Heart right ventricle (tissue), 16 donors: ENCODE results near the gene KIAA0825. TPM values are rescaled to one million over a fixed set of nuclear protein-coding genes. Genes with fewer than 3 reads are reported as not detected.

Source experiments
- ATAC-seq, 8 donors: fragments of 200-7000 bp; cut with Tn5 transposase; one replicate each; pipeline ENCODE4 v1.9.1; 2020; ENCODE audit warnings: mild to moderate bottlenecking in 8 of 8, moderate library complexity in 8 of 8, moderate number of reproducible peaks in 1 of 8
- DNase-seq, 2 donors: peaks; one replicate each; pipeline ENCODE4 v3.0.0-alpha.2; 2020
- H3K27ac ChIP-seq, 10 donors: fragments of 200-600 bp; sonication (generic) in 2 of 10; one replicate each; pipeline versions ENCODE4 v1.5.0 to v1.8.0; 2020 to 2022; ENCODE audit warnings: mild to moderate bottlenecking in 3 of 10
- H3K27me3 ChIP-seq, 7 donors: fragments of 200-600 bp; one replicate each; pipeline ENCODE4 v1.8.0; 2021 to 2022; ENCODE audit warnings: mild to moderate bottlenecking in 2 of 7
- H3K36me3 ChIP-seq, 9 donors: fragments of 200-600 bp; sonication (generic) in 1 of 9; one replicate each; pipeline versions ENCODE4 v1.5.0 to v1.8.0; 2020 to 2022; ENCODE audit warnings: mild to moderate bottlenecking in 2 of 9
- H3K4me1 ChIP-seq, 9 donors: fragments of 200-600 bp; sonication (generic) in 1 of 9; one replicate each; pipeline versions ENCODE4 v1.5.0 to v1.8.0; 2020 to 2022; ENCODE audit warnings: mild to moderate bottlenecking in 4 of 9
- H3K4me3 ChIP-seq, 10 donors: fragments of 200-600 bp; sonication (generic) in 2 of 10; one replicate each; pipeline versions ENCODE4 v1.5.0 to v1.8.0; 2020 to 2022; ENCODE audit warnings: mild to moderate bottlenecking in 7 of 10, moderate library complexity in 2 of 10
- H3K9me3 ChIP-seq, 11 donors: fragments of 200-600 bp in 10 of 11; sonication (generic) in 2 of 11; one replicate each; pipeline versions ENCODE4 v1.5.0 to v1.8.0; 2013 to 2022; ENCODE audit warnings: mild to moderate bottlenecking in 2 of 11, control low read depth in 1 of 11, moderate library complexity in 1 of 11
- CTCF ChIP-seq, 9 donors: fragments of 200-600 bp; sonication (generic) in 2 of 9; IDR thresholded peaks; one replicate each; pipeline versions ENCODE4 v1.5.0 to v1.8.0; 2021 to 2022; ENCODE audit warnings: antibody characterized with exemption in 9 of 9, mild to moderate bottlenecking in 5 of 9, moderate library complexity in 1 of 9
- WGBS, 2 donors: extraction: QIAGEN DNeasy Blood & Tissue Kit; methylation state at CpG; one replicate each; pipeline ENCODE4 v1.1.7; 2013; ENCODE audit warnings: inconsistent platforms in 1 of 2; 5-methylcytosine and 5-hydroxymethylcytosine counted together
- intact Hi-C, 10 donors: fragments of 100-400 bp; cut with DNase I; formaldehyde crosslinking; loops; one replicate each; pipeline versions ENCODE4 v1.11.1 to v1.14.2; 2022
- polyA plus RNA-seq, 2 donors: library from polyadenylated mRNA; stranded (reverse); fragments of 200-250 nt; gene quantifications; one replicate each; pipeline ENCODE4 v1.2.3, GENCODE V29; 2013
- total RNA-seq, 10 donors: library from RNA; stranded (reverse); fragmentation: NEBNext Ultra II Directional in 3 of 10; extraction: Animal tissue kit (Norgen Biotek cat#: 25700) in 3 of 10; gene quantifications; one replicate each; pipeline versions ENCODE4 v1.2.1 to v1.2.4, GENCODE V29; 2021 to 2023
- donor health status: Arrhythmogenic right ventricular cardiomyopathy.
- donor health status: ischemic (EF 13 %, LVEDD 7.1; RV severe dilation, severe dysfunction).
- donor health status: healthy with polysubstance abuse.
- donor health status: DM: no; HTN: yes; CAD: no.
- donor health status: DM: no; HTN: no; CAD: no.
- donor health status: ischemic (EF 25% LVEDD 6.9; RV normal size, moderate dysfunction).
- donor health status: ischemic (EF 25% LVEDD 5.7; RV mildly dilated, moderate dysfunction).
- donor health status: healthy.
- donor health status: DM: yes; HTN: yes; CAD: no.
- donor health status: Ischemic cardiomyopathy.
- donor health status: ischemic (EF 35%, LVEDD 5.7; RV mildly dilated, moderate dysfunction).
- donor health status: nonischemic (EF 11% LVEDD 7.7; RV severe dilation, severe dysfunction).
- donor health status: DM: yes; HTN: yes; CAD: no.
- donor health status: PGD.
- donor health status: ischemic (EF 29% LVEDD 5.4; RV normal size, mild dysfunction).
- donor health status: nonischemic (EF 23%, LVEDD 6.1; RV moderate dilation, normal function).

KIAA0825 gene
- total and polyA plus RNA-seq, 12 donors = 0.36 to 3.5 (median 2.4) TPM

GRCh38 chr5:94420885-94421284, 197.5 kb downstream of the KIAA0825 start:
- ATAC-seq (no peak), DNase-seq (no peak)
- H3K36me3 ChIP-seq = no peaks in the 10 kb centered on the region
- TF ChIP-seq CTCF (IDR thresholded peaks at IDR 0.05) = no peak
- H3K27me3 ChIP-seq = no peaks in the 10 kb centered on the region
- peaks cover 0 to 20% (median 0%) of the 10 kb centered on the region in 9 donors for H3K4me1 ChIP-seq
- intact Hi-C loops = loop anchor here in 1 of 10 donors (1.0 kb wide), 1 partner anchor 20 kb away; no protein-coding TSS in a partner anchor
- H3K9me3 ChIP-seq = no peaks in the 10 kb centered on the region
- no peak overlapping the region for H3K4me3 ChIP-seq
- 69 to 77% methylated on average over 2 of the region's 2 CpGs for WGBS, 2 donors
- H3K27ac ChIP-seq = no peak overlapping the region

DNA sequence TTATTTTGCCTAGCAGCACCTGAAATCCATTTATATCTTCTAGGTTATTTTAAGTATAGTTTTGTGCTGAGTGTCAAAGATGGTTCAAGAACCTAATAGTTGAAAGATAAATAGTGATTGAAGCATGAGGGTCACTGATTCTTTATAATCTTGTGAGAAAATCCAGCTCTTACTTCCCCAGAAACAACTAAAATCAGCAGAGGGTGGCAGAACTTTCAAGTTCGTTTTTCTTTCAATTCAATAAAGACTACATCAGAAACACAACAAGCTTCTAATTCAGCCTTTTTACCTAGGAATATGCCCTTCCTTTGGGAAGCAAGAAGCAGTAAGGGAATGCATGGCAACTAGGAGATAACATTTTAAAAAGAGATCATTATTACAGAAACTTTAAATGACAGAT, 202.6 kb downstream of the KIAA0825 start:
- Histone ChIP-seq H3K9me3 (no peaks in the 10 kb centered on the region), H3K4me1 (peaks cover 0 to under 1% (median 0%) of the 10 kb centered on the region in 9 donors), H3K27ac (no peak overlapping the region), H3K27me3 (no peaks in the 10 kb centered on the region), H3K36me3 (no peaks in the 10 kb centered on the region), H3K4me3 (no peak overlapping the region)
- intact Hi-C loops = no loop called here
- TF ChIP-seq CTCF (IDR thresholded peaks at IDR 0.05) = no peak
- WGBS, 2 donors = 64 to 70% methylated on average over 1 of the region's 1 CpG
- DNase-seq (no peak), ATAC-seq (no peak)

DNA sequence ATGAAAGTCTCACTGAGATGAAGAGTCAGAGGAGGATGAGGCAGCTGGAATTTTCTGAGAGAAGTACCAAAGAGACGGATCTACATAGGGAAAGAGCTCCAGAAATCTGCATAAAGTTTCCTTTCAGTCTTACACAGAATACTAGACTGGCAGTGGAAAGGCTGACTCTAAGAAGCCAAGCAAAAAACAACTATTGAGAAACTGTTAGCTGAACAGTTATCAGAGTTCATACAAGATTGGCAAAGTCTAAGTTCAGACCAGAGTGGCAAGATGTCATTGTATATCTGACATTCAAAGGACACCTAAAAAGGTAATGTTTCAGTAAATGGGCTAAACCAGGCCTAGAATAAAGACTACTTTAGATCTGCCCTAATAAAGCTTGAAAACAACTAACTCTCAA, 209.0 kb downstream of the KIAA0825 start:
- 97% methylated on average over 1 of the region's 1 CpG for WGBS, 2 donors
- no peak for TF ChIP-seq CTCF (IDR thresholded peaks at IDR 0.05)
- Histone ChIP-seq H3K9me3 (peaks cover 0 to 6% (median 0%) of the 10 kb centered on the region in 11 donors), H3K36me3 (no peaks in the 10 kb centered on the region), H3K4me1 (no peaks in the 10 kb centered on the region), H3K27ac (no peak overlapping the region), H3K27me3 (no peaks in the 10 kb centered on the region), H3K4me3 (no peak overlapping the region)
- DNase-seq (no peak), ATAC-seq (no peak)
- intact Hi-C loops = no loop called here

DNA sequence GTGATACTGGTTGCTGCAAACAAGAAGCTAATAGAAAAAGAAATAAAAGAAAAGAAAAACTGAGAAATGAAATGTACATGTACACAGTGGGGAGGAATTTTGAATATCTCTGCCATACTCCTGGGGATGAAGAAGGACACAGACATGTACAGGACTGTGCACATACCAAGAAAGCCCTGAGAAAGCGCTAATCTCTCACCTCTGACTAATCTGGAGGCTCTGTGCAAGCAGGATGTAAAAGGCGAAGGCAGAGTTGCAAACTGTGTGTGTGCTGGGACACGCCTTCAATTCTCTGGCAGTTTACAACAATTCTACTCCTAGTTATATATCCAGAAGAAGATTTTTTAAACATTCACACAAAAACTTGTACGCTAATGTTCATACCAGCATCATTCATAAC, 211.4 kb downstream of the KIAA0825 start:
- ATAC-seq (no peak), DNase-seq (no peak)
- no peaks in the 10 kb centered on the region for H3K27me3 ChIP-seq
- intact Hi-C loops = no loop called here
- no peaks in the 10 kb centered on the region for H3K4me1 ChIP-seq
- 94% methylated on average over 4 of the region's 4 CpGs for WGBS, 2 donors
- no peak overlapping the region for H3K4me3 ChIP-seq
- peaks cover 0 to 6% (median 0%) of the 10 kb centered on the region in 11 donors for H3K9me3 ChIP-seq
- no peak for TF ChIP-seq CTCF (IDR thresholded peaks at IDR 0.05)
- no peak overlapping the region for H3K27ac ChIP-seq
- H3K36me3 ChIP-seq = no peaks in the 10 kb centered on the region
